Activated CD4-positive, alpha-beta T cell treated with anti-CD3 and anti-CD28 coated beads for 24 hours (primary cell): ENCODE measurements around the gene MARK1.
"Not testable (repeated sequence)": the region's sequence is repeated elsewhere in the genome, so short reads cannot be mapped to it uniquely, and the experiment has no call there.

Source experiments
- DNase-seq, 2 donors: peaks; one replicate each; pipeline ENCODE4 v3.0.0-alpha.2; 2020; ENCODE audit warnings: low read depth in 2 of 2

The MARK1 gene

DNA sequence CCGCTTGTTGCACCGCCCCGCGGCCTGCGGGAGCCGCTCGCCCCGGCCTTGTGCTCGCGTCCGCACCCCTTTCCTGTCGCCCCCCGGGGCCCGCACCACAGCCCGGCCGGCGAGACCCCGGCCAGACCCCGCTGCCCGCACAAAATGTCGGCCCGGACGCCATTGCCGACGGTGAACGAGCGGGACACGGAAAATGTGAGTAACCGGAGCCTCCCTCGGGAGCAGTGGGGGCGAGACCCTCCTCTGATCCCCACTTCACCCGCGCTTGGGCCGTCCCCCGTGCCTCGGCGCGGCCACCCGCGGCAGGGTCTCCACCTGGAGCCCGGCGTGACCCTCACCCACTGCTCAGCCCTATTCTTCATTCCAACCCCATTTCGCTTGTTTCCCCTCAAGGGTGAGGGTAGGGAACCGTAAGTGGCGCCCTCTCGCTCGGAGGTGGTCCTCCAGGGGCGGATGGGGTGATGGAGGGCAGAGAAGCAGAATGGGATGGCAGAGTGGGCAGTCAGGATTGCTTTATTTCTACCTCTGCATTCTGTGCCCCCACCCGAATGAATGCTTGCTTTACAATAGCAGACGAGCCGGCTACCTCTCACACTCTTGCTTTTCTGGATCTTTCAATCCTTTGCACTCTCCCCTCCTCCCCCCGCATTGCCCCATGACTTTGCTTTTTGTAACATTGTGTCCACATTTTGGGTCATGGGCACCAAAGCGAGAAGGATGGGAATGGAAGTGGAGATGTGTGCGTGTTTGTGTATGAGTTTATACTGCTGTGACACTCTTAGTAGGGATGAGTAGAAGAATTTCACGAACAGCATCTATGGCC, 954 bp downstream of the MARK1 start:
- no peak for DNase-seq

DNA sequence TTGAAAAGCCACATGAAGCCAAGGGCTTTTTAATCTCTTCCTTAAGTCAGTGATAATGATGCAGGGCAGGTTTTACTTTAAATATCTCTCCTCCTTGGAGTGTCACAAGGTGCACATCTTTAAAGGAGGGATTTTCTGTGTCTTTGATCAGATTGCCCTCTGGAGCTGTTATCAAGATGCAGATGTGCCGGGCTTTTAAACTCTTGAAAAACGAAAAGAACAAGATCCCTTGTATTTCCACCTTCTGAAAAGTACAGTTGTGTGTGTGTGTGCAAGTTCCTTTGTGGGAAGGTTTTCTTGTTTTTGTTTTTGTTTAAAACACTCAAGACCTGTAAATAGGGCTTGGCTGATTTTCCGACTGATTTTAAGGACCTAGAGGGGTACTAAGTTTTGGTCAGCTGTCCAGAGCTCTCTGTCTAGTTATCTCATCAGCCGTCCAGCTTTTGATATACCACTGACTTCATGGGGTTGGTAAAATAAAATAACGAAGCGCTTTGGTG, 1.6 kb downstream of the MARK1 start:
- DNase-seq, result no peak

DNA sequence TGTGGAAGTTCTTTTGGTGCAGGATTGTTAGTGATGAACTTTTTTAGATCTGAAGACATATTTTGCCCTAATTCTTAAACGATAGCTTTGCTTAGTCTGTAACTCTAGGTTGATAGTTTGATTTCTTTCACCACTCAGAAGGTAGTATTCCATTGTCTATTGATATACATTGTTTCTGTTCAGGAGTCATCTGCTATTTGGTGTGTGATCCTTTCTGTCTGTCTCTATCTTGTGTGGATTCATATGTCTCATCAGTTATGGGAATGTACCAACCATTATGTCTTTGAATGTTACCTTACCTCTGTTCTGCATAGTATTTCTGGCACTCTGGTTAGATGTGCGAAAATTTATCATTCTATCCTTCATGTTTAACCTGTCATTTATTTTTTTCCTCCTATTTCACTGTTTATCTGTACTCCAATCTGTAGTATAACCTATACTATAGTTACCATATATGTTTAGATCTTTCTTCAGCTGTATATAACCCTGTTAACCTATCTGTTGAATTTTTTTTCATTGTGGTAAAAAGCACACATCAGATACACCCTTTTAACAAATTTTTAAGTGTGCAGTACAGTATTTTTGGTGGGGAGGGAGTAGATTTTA, 5.7 kb downstream of the MARK1 start:
- no peak for DNase-seq

DNA sequence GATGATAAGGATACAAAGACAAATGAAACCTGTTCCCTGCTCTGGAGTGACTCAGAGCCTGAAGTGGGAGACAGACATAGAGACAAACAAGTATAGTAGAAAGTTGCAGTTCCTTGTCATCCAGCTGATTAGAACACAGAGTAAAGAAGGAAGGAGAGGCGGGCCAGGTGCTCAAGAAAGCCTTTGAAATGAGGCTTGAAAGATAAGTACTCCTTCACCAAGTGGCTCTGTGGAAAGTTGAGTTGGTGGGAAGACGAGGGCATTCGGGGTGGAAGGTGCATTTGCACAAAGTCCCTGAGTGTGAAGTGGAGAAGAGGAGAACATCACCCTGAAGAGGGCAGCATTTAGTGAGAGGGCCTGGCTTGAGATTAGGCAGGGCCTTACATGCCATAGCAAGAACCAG, 17.0 kb downstream of the MARK1 start:
- DNase-seq, result no peak

DNA sequence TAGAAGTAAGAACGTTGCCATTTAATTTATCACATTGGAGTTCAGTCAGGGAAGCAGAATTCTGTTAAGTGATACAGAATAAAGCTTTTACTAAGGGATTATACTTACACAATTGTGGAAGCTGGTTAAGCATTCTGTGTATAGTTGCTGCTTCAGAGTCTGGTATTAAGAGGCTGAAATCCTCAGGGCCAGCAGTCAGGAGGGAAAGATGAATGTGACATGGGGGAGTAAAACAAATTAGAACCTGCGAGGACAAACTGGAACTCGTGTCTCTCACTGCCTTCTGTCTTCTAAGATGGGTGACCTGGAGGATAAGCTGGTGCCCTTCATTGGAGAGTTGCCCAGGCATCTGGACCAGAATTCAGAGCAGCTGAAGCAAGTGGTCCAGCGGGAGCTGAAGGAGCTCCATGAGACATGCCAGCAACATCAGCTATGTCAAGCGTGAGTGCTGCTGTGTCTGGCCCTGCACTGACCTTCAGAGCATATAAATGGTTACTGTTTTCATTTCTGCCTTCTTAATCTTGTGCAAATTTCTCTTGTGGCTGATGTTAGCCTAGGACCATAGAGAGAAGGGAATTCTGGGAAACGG, 23.0 kb downstream of the MARK1 start:
- no peak for DNase-seq

DNA sequence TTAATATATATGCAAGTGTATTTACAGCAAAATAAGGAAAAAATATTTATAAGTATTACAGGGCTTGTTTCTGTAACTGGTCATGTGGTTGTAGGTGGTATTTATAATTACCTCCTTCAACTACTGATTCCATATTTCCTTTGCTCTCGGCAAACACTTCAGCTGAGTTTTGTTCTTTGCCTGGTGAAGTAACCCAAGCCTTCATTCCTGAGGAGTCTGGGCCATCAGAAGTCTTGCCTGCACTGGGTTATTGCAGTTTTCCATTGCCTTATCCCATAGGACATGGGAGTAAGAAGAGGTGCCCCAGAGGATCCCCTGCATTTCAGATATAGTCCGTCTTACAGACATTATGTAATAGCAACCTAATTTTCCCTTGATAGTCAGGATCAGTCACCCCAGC, 23.8 kb downstream of the MARK1 start:
- DNase-seq, result no peak

DNA sequence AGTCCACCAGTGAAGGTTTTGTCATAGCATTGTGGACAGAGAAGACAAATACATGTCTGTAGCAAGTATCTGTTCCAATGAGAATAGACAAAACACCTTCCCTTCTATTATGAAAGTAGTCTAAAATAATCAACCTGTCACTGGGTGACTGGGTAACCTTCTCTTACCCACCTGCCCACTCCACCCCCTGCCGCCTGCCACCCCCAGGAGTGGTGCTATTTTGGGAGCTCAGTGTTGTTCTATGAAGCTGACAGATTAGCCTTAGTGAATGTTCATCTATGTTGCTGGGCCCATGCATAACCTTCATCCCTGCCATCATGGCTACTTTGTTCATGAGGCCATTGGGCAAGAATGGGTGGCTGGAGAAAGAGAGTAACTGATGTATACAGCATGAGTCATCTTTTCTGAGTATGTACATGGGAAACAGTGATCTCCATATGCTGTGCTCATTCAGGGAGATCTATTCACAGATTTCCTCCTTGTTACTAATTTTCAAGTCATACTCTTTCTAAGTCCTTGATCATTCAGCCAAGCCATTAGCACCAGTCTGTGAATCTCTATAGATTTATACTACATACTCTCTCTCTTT, 24.8 kb downstream of the MARK1 start:
- no peak for DNase-seq

DNA sequence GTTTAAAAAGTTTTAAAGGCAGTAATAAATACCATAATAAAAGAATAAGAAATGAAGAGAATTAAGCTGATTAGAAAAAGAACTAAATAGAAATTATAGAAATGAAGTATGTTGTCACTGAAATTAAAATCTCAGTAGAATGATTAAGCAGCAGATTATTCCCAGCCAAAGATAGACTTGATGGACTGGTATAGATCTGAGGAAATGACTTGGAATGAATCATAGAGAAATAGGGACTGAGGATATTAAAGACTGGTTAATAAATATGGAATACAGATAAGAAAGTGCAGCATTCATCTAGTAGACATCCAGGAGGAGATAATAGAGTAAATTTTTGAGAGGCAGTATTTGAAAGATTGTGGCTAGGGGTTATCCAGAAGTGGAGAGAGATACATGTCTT, 28.7 kb downstream of the MARK1 start:
- no peak for DNase-seq

DNA sequence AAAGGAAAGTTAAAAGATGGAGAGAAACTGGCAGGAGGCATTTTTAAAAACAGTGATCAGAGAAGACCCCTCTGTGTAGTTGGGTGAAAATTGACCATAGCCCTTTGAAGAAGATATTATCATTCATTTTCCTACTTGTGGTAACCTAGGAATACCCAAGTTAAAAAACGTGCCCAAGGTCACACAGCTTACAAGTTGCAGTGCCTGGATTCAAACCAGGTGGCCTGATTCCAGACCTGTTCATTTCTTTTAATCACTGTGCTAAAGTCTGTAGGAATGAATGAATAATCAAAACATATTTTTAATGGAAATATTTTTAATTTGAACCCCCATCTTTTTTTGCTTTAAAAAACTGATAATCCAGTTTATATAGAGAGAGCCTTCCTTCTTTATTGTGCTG, 35.6 kb downstream of the MARK1 start:
- DNase-seq, result no peak

DNA sequence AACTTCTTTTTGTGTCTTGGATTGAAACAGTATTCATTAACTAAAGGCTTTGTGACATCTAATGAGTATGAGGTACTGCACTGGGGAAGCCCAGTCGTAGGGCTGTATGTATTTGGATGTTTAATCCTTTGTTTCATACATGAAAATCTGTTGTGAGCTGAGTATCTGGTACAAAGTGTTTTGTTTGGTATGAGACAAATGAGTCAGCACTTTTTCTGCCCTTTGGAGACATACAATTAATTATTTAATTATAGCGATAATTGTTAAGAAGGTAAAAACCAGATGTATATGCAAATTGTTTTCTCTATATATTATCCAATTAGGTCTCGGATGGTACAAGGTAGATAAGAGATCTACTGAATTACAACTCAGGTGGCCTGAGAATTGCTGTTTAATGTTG, 36.3 kb downstream of the MARK1 start:
- DNase-seq, result no peak

DNA sequence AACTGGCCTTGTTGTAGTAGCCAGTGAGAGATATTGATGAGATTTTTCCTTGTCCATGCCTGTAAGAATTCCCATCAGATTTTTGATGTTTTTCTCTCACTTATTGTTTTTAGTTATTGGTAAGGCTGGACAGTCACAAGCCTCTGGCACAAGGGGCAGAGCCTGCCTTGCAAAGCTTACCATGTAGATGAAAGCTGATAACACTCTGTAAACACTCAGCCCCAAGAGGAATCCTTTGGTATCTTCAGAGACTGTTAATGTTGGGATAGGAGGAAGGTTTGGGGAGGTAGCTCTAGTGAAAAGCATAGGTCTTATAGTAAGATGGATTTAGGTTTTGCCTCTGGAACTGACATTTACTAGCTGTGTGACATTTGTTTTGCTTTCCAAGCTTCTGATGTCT, 37.7 kb downstream of the MARK1 start:
- no peak for DNase-seq

DNA sequence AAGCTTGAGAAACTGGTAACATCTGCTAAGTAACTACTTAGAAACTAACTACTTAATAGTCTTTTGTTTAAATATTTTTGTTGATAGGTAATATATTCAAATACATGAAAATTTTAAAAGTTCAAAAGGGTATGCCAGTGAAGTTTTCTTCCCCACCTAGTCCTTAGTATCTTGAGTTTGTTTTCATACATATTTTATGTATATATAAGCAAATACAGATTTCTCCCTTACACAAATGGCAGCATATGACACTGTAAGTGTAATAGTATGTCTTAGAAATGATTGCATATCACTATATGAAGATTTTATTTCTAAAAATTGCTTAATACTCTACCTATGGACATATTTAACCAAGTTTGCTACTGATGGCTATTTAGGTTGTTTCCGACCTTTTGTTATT, 38.9 kb downstream of the MARK1 start:
- no peak for DNase-seq

DNA sequence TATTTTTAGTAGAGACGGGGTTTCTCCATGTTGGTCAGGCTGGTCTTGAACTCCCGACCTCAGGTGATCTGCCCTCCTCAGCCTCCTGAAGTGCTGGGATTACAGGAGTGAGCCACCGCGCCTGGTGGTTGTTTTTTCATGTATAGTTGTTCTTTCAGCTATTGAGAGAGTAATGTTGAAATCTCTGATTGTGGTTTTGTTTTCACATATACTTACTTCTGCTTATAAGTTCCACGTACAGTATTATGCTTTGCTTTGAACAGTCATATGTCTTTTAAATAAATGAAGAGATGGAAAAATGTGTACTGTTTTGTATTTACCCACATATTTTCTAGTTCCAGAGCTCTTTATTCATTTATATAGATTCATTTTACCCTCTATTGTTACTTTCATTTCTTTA, 44.5 kb downstream of the MARK1 start:
- no peak for DNase-seq

DNA sequence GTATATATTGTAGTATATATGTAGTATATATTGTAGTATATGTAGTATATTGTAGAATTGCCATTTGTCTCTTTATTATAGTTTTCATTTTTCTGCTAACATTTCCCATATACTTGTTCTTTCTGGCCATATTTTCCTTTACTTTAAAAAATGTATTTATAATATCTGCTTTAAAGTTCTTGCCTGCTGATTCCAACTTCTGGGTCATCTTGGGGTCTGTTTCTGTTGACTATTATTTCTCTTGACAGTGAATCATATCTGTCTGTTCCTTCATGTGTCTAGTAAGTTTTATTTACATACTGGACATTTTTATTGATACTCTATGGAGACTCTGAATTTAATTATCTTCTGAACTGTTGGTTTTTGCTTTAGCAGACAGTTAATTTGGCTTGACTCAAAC, 45.9 kb downstream of the MARK1 start:
- DNase-seq, result no peak

DNA sequence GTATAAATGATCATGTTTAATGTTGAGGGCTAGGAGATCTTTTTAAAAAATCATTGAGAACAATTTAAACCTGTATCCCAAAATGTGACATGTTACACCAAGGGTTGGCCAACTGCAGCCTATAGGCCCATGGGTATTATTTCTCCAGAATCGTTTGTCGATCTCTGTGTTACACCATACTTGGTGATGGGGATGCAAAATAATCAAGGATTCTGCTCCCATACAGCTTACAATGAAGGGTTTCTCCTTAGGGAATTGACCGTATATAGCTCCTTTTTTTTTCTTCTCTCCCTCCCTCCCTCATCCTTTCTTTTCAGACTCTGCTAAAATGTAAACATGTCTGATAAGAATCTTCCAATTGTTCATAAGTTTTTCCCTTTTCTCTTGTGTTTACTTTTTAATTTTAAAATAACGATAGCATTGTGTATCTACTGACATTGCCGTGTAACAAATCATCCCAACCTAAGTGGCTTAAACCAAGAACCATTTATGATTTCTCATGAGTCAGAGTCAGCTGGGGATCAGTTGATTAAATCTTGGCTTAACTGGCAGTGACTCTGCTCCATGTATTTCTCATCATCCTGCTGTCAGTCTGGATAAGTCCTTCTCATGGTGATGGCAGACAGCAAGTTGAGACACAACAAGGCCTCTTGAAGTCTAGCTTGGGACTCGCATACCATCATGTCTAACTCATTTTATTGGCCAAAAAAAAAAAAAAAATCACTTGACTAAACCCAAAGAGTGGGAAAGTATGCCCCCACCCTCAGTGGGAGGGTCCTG, 48.0 kb downstream of the MARK1 start:
- DNase-seq, result no peak

DNA sequence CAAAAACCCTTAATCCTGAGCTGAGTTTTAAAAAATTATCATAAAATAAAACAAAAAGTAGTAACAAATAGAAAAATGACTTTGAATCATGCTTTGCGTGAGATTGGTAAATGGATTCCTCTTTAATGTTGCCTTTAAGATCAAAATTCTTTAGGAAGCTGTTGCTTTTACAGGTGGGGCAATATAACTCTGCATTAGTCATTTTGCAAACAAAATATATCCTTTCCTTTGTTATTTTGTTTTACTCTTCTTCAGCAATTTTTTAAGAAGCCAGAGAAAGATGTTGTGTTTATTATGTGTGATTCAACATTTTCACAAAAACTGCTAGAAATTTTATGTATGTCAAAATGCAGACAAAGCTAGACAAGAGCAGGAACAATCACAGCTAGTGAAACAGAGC, 50.0 kb downstream of the MARK1 start:
- no peak for DNase-seq

DNA sequence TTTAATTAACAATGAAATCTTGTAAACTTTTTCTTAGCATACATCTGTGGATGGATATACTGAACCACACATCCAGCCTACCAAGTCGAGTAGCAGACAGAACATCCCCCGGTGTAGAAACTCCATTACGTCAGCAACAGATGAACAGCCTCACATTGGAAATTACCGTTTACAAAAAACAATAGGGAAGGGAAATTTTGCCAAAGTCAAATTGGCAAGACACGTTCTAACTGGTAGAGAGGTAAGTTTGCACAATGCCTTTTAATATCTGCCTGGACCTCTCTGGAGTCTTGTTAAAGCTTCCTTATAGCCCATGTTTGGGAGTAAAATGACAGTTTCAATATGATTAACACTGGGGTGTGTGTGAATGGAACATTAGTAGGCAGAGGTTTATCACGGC, 51.4 kb downstream of the MARK1 start:
- no peak for DNase-seq

DNA sequence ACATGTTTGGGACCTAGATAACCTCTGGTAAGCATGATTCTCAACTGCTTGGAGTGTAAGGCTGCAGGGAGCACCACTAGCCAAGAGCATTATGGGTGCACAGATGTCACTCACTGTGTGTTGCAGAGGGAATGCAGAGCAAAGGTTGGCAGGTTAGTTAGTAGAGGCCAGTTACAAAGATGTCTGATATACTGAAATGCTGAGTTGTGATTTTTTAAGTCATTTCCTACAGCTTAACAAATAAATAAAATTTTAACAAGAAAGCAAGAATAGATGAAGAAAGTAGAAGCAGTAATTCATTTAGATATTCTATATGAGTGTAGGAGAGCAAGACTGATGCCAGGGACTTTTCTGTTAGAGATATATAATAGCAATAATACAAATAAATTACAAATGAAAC, 64.8 kb downstream of the MARK1 start:
- no peak for DNase-seq

DNA sequence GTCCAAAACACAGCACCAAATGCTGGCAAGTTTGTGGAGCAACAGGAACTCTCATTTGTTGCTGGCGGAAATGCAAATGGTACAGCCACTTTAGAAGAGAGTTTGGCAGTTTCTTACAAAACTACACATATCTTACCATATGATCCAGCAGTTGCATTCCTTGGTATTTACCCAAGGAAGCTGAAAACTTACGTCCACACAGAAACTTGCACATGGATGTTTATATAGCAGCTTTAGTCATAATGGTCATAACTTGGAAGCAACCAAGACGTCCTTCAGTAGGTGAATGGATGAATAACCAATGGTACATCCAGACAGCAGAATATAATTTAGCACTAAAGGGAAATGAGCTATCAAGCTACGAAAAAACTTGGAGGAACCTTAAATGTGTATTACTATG, 66.4 kb downstream of the MARK1 start:
- DNase-seq, result no peak

DNA sequence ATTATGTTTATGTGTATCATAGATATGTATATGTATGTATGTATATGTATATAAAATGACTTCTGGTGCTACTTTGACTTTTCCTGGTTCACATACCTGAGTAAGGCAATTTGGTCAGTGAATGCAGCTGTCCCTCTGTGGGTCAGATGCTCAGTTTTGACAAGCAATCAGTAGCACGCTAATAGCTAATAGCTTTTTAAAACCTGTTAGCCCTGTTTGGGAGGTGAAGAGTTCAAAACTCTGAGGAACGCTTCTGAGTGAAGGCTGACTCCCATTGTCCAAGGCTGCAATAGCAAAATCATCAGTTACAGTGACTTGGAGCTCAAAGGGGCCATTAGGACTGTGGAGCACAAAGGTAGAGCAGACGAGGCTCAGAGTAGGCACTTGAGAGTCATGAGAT, 67.2 kb downstream of the MARK1 start:
- DNase-seq, result no peak

DNA sequence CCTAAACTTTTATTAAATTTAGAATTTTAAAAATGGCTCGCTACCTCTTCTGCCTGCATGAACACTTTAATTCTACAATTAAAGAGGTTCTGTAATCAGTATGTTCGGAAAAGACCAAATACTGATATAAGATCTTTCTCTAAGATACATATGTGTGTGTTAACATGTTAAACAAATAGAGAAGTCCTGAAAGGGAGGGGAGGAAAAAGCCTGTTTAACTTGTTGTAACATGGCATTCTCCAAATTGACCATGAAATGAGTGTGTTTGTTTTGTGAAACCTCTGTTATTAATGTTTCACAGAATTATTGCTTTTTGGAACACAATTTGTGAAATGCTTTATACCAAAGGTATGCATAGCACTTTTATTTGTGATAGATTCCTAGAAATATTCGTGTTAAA, 77.0 kb downstream of the MARK1 start:
- no peak for DNase-seq

DNA sequence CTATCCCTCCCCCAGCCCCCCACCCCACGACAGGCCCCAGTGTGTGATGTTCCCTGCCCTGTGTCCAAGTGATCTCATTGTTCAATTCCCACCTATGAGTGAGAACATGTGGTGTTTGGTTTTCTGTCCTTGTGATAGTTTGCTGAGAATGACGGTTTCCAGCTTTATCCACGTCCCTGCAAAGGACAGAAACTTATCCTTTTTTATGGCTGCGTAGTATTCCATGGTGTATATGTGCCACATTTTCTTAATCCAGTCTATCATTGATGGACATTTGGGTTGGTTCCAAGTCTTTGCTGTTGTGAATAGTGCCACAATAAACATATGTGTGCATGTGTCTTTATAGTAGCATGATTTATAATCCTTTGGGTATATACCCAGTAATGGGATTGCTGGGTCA, 77.7 kb downstream of the MARK1 start:
- DNase-seq, result not testable (repeated sequence)
